CD4-positive, alpha-beta T cell treated with Interferon alpha-2 for 1 hour (primary cell): Measurements from ENCODE around the gene DENND5B.
"Not testable (repeated sequence)": the region's sequence is repeated elsewhere in the genome, so short reads cannot be mapped to it uniquely, and the experiment has no call there.

ENCODE experiments used
- DNase-seq, 2 donors: peaks; one replicate each; pipeline ENCODE4 v3.0.0-alpha.2; 2020 to 2022

Gene DENND5B

GRCh38 chr12:31589904-31590641, 863 bp downstream of the DENND5B start:
- peak in 1 of 2 donors; percentile 24 for DNase-seq

GRCh38 chr12:31589598-31589903, 1.4 kb downstream of the DENND5B start:
- peak; percentile 15 to 67 for DNase-seq

GRCh38 chr12:31588976-31589375, 2.0 kb downstream of the DENND5B start:
- DNase-seq = no peak

DNA sequence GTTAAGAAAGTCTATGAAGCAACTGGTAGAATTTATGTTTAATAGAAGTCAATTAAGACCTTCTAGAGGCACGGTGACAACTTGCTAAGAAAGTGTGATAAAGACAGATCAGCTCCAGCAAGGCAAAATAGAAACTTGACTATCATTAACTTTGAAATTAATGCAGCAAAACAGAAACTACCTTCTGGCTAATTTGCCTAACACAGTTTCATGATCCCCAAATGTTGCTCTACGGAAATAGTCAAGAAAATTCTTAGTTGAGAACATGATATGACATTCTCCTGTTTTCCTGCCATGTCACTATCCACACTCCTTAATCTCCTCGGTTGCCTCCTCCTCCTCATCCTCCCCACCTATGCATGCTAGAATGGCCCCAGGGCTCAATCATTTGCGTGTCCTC, 4.2 kb downstream of the DENND5B start:
- no peak for DNase-seq

DNA sequence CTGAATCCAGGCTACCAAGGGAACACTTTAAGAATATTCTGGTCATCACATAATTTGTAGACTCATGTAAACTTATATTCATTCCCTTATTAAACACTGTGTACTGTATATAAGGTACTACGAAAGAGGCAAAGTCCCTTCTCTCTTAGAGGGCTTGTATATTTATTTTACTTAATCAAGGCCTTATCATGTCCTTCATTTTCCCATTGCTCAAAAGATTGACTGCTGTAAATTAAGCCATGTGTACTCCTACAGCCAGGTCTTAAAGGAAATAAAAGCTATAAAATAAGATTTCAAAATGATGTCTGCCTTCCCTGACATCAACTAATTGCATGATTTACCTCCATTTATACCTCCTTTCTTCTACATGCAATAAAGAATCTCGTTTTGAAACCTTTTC, 5.0 kb downstream of the DENND5B start:
- DNase-seq = no peak

DNA sequence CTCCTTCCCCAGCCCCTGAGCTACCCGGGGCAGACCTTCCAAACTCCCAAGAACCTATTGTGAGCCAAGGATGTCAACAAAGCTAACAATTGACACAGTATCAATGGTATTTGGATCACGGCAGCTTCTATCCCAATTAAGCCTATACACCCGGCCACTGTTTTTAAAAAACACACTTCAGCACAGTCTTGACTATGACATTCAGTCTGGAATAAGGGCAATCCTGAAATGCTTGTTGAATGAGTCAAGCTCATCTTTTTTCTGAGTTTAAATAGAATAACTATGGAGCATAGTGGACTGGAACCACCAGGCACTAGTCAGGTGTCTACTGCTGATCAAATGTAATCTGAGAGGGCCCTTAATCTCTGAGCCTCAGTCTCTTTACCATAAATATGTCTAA, 5.7 kb downstream of the DENND5B start:
- DNase-seq = no peak

DNA sequence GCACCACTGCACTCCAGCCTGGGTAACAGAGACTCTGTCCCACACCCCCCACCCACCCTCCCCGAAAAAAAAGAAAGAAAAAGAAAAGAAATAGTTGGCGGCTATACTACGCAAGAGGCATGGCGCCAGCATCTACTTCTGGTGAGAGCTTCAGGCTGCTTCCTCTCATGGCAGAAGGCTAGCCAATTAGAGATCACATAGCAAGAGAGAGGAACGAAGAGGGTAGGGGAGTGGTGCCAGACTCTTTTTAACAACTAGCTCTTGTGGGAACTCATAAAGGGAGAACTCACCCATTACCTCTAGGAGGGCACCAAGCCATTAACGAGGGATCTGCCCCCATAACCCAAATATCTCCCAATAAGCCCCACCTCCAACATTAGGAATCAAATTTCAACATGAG, 6.2 kb downstream of the DENND5B start:
- DNase-seq = no peak

GRCh38 chr12:31583878-31584277, 7.1 kb downstream of the DENND5B start:
- no peak for DNase-seq

- DNase-seq = no peak
Observed at GRCh38 chr12:31582155-31582554, 8.8 kb downstream of the DENND5B start.

- DNase-seq = no peak
Observed at GRCh38 chr12:31578632-31579031, 12.3 kb downstream of the DENND5B start.

GRCh38 chr12:31574803-31575575, 15.9 kb downstream of the DENND5B start:
- DNase-seq = no peak

DNA sequence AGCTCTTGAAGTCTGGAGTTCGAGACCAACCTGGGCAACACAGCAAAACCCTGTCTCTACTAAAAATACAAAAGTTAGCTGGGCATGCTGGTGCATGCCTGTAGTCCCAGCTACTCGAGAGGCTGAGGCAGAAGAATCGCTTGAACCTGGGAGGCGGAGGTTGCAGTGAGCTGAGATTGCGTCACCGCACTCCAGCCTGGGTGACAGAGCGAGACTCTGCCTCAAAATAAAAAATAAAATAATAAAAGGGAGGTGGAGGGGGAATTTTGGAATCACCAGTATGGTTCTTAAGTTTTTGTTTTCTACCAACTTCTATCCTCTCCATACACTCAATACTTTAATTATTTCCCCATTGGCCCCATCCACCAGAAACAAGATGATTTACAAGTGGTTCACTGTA, 16.6 kb downstream of the DENND5B start:
- DNase-seq = not testable (repeated sequence)

DNA sequence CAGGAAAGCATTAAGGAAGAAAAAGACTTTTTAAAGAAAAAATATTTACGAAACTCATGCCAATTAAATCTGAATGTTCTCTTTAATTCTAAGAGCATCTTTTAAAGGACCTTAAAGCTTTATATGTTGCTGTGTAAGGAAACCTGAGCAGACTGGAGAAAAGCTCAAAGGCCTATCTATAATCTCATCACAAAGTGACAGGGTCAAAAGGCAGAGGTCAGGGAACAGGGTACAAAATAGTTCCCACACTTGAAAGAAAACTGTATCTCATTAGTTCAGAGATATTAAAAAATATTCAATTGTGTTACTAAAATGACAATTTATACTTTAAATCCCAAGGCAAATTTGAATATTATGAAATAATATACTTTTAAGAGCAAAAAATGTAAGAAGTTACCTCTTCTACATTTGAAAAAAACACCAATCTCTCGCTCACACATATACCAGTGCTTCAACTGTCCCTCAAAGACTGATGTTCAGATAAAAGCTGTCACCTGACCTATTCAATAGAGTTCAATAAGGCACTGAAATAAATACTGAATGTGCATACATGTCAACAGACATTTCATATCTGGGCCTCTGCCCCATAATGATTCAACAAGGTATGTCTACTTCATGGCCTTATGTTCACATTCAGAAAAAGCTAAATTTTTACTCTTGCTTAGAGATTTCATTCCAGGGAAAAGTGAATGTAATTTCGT, 17.9 kb downstream of the DENND5B start:
- DNase-seq = no peak

DNA sequence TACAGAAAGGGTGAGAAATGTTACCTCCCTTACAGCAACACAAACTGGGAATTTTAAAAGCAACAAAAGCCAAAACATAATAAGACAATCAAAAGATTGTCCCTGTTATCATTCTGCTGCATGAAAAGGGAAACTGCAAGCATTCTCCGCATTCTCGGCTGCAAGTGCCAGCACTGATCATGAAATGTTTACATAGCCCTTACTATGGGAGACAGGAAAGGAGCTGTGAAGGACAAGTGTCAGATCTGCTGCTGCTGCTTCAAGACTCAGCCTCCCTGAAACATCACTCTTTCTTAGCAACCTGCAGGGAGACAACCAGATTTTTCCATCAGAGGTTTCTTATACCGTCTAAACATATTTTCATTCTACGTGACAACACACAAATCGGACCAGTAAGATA, 20.1 kb downstream of the DENND5B start:
- DNase-seq = no peak

DNA sequence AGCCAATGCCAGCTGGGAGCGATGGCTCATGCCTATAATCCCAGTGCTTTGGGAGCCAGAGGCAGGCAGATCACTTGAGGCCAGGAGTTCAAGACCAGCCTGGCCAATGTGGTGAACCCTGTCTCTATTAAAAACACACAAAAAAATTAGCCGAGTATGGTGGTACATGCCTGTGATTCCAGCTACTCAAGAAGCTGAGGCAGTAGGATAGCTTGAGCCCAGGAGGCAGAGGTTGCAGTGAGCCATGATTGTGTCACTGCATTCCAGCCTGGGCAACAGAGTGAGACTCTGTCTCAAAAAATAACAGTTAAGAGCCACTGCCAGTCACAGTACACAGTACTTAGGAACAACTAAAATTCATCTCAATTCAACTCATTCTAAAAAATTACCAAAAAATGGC, 21.4 kb downstream of the DENND5B start:
- DNase-seq = not testable (repeated sequence)

- DNase-seq = no peak
Observed at GRCh38 chr12:31568498-31568897, 22.4 kb downstream of the DENND5B start.

GRCh38 chr12:31567029-31567428, 23.9 kb downstream of the DENND5B start:
- no peak for DNase-seq

GRCh38 chr12:31566547-31566946, 24.4 kb downstream of the DENND5B start:
- no peak for DNase-seq

DNA sequence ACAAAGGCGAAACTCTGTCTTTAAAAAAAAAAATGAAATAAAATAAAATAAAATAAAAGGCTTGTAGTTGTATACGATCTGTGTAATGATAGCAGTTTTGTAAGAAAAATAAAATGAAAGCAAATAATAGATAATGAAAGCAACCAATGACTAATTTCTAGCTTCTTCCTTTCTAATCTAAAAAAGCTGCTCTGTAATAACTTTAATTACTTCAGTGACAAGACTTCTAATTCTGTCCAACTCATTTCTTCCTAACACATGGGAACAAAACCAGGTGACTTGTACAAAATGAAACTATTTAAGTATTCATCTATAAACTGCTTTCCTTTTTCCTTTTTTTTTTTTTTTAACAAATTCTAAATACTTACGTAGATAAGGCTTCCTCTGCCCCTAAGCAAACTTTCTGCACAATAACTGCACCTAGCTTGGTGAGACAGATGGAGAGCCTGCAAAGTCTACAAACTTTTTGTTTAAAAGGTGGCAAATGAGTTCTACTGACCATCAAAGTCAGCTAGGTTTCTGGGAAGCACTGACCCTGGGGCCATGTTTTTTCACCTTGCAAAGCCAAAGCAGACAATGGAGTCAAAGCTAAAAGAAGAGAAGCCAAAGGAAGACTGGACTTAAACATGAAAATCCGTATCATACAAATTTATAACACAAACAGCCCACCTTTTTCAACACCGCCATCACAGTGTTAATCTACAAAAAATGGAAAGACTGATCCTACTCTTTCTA, 28.2 kb downstream of the DENND5B start:
- no peak for DNase-seq

- DNase-seq = no peak
Observed at GRCh38 chr12:31560516-31560915, 30.4 kb downstream of the DENND5B start.

- no peak for DNase-seq
Observed at GRCh38 chr12:31558521-31558920, 32.4 kb downstream of the DENND5B start.

DNA sequence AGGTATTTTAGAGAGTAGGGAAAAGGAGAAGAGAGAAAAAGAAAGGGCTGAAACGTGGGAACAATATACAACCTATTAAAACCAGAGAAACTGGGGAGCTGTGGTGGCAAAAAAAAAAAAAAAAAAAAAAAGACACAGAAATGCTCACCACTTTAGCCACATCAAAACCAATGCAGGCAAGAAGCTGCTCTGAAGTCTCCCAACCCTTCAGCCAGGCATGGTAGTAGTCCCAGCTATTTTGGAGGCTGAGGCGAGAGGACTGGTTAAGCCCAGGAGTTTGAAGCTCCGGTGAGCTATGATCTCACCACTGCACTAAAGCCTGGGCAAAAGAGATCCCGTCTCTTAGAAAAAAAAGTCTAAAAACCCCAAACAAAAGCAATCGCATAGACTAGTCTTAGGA, 33.2 kb downstream of the DENND5B start:
- no peak for DNase-seq

DNA sequence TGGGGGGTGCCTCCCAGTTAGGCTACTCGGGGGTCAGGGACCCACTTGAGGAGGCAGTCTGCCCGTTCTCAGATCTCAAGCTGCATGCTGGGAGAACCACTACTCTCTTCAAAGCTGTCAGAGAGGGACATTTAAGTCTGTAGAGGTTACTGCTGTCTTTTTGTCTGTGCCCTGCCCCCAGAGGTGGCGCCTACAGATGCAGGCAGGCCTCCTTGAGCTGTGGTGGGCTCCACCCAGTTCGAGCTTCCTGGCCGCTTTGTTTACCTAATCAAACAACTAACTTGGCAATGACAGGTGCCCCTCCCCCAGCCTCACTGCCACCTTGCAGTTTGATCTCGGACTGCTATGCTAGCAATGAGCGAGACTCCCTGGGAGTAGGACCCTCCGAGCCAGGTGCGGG, 35.5 kb downstream of the DENND5B start:
- not testable (repeated sequence) for DNase-seq
